NT2/D1 (cell line): ENCODE results near the gene SHCBP1L.

Experiments
- SUZ12 ChIP-seq: IDR thresholded peaks from 2 replicates; pipeline ENCODE4 v1.6.1; 2011; ENCODE audit not compliant: insufficient read length, insufficient read depth; ENCODE audit errors: extremely low read depth
- YY1 ChIP-seq: IDR thresholded peaks from 2 replicates; pipeline ENCODE4 v1.6.1; 2011; ENCODE audit not compliant: insufficient read length, insufficient read depth
- ZNF274 ChIP-seq: IDR thresholded peaks from 2 replicates; pipeline ENCODE4 v1.6.1; 2011; ENCODE audit warnings: mild to moderate bottlenecking, low read depth, low read length

DNA sequence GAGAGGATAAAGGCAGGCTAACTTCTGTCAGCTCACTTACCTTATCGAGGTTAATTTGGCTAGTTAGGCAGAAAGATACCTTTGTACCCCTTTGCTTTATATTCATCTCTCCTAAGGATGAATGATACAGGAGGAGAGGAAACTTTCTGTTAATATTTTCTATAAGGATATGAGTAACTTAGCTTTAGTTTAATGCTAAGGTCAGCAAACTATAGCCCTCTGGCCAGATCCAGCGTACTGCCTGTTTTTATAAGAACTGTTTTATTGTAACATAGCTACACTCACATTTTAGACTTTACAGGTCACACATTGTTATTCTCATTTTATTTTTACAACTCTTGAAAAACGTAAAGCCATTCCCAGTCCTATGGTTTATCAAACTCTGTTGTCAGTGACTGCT, 95.8 kb downstream of the SHCBP1L start:
- TF ChIP-seq ZNF274 (no peak), YY1 (no peak), SUZ12 (no peak)
